ENCODE results near the gene NDUFS8.

The NDUFS8 gene

GRCh38 chr11:68047437-68048290, 17.2 kb downstream of the NDUFS8 start:
- TF ChIP-seq, protein P1, sequence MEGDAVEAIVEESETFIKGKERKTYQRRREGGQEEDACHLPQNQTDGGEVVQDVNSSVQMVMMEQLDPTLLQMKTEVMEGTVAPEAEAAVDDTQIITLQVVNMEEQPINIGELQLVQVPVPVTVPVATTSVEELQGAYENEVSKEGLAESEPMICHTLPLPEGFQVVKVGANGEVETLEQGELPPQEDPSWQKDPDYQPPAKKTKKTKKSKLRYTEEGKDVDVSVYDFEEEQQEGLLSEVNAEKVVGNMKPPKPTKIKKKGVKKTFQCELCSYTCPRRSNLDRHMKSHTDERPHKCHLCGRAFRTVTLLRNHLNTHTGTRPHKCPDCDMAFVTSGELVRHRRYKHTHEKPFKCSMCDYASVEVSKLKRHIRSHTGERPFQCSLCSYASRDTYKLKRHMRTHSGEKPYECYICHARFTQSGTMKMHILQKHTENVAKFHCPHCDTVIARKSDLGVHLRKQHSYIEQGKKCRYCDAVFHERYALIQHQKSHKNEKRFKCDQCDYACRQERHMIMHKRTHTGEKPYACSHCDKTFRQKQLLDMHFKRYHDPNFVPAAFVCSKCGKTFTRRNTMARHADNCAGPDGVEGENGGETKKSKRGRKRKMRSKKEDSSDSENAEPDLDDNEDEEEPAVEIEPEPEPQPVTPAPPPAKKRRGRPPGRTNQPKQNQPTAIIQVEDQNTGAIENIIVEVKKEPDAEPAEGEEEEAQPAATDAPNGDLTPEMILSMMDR (IDR thresholded peaks at IDR 0.05; ENCODE audit: borderline replicate concordance, insufficient read depth, low read depth, low read length), result no peak
- H3K4me3 ChIP-seq (ENCODE audit: low read depth, low read length), result no peak overlapping the region

DNA sequence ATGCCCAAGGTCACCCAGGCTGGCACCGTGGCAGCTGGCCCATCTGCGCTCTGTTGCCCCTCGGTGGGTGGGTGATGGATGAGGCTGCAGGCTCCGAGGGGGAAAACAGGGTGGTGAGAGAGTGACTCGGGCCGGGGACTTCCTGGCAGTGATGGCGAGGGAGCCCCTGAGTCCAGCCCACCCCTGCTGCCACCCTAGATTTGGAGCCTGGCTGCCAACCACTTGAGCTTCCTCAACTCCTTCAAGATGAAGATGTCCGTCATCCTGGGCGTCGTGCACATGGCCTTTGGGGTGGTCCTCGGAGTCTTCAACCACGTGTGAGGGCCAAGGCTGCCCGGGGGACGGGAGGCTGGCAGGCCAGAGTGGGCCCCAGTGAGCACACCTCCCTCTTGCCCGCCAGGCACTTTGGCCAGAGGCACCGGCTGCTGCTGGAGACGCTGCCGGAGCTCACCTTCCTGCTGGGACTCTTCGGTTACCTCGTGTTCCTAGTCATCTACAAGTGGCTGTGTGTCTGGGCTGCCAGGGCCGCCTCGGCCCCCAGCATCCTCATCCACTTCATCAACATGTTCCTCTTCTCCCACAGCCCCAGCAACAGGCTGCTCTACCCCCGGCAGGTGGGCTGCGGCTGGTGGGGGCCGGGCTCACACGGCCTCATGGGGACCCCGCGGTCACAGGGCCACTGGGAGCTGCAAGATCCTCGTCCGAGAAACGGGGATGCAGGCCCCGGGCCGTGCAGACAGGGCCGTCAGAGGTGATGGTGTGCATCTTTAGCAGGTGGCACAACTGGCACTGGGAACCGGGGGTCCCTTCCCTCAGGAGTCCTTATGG, 18.4 kb downstream of the NDUFS8 start:
- H3K4me3 ChIP-seq (ENCODE audit: low read depth, low read length), result no peak overlapping the region
- TF ChIP-seq, protein P1 (IDR thresholded peaks at IDR 0.05; ENCODE audit: borderline replicate concordance, insufficient read depth, low read depth, low read length), result no peak

DNA sequence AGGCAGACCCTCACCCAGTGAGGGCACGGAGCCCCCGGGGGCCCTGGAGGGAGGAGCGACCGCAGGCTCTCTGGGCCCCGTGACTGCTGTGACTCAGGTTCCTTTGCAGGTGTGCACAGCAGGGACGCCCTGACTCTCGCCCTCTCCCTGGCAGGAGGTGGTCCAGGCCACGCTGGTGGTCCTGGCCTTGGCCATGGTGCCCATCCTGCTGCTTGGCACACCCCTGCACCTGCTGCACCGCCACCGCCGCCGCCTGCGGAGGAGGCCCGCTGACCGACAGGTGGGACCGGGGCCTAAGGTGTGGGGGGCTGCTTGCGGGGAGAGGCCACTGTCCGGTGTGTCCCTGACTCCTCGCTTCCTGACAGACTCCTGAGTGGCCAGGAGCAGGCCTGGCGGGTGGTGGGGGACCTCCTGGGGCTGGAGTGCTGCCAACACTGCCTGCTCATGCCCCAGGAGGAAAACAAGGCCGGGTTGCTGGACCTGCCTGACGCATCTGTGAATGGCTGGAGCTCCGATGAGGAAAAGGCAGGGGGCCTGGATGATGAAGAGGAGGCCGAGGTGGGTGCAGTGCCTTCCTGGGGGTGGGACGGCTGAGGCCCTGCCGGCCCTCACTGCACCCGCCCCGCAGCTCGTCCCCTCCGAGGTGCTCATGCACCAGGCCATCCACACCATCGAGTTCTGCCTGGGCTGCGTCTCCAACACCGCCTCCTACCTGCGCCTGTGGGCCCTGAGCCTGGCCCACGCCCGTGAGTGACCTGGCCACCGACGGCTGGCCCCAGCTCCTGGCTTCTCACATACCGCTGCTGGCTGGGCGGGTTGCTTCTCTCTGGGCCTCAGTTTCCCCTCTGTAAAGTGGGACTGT, 19.3 kb downstream of the NDUFS8 start:
- no peak overlapping the region for H3K4me3 ChIP-seq (ENCODE audit: low read depth, low read length)
- TF ChIP-seq, protein P1 (IDR thresholded peaks at IDR 0.05; ENCODE audit: borderline replicate concordance, insufficient read depth, low read depth, low read length), result no peak

- TF ChIP-seq, protein P1 (IDR thresholded peaks at IDR 0.05; ENCODE audit: borderline replicate concordance, insufficient read depth, low read depth, low read length), result no peak
- no peak overlapping the region for H3K4me3 ChIP-seq (ENCODE audit: low read depth, low read length)
Measured at GRCh38 chr11:68050371-68050841, 19.9 kb downstream of the NDUFS8 start.

GRCh38 chr11:68051191-68052136, 21.0 kb downstream of the NDUFS8 start:
- H3K4me3 ChIP-seq (ENCODE audit: low read depth, low read length), result no peak overlapping the region
- TF ChIP-seq, protein P1 (IDR thresholded peaks at IDR 0.05; ENCODE audit: borderline replicate concordance, insufficient read depth, low read depth, low read length), result no peak

Data from GM12875 (cell line).